AG08396 (cell line): ENCODE data around the gene FGGY.

ENCODE experiments used
- DNase-seq: peaks from one replicate; pipeline ENCODE4 v3.0.0; 2012; ENCODE audit warnings: low spot score, mixed read lengths

FGGY gene

GRCh38 chr1:59683197-59683596, 386.3 kb downstream of the FGGY start:
- no peak for DNase-seq

GRCh38 chr1:59684698-59685097, 387.8 kb downstream of the FGGY start:
- DNase-seq = no peak

- DNase-seq = no peak
Measured at GRCh38 chr1:59685101-59685500, 388.2 kb downstream of the FGGY start.

- DNase-seq = no peak
Measured at GRCh38 chr1:59685666-59686065, 388.8 kb downstream of the FGGY start.

- DNase-seq = no peak
Measured at GRCh38 chr1:59686170-59686569, 389.3 kb downstream of the FGGY start.

- DNase-seq = no peak
Measured at GRCh38 chr1:59686574-59686973, 389.7 kb downstream of the FGGY start.

- DNase-seq = no peak
Measured at GRCh38 chr1:59687081-59687480, 390.2 kb downstream of the FGGY start.

- DNase-seq = no peak
Measured at GRCh38 chr1:59688976-59689375, 392.1 kb downstream of the FGGY start.

- no peak for DNase-seq
Measured at GRCh38 chr1:59689730-59690129, 392.8 kb downstream of the FGGY start.

- DNase-seq = no peak
Measured at GRCh38 chr1:59690171-59690930, 393.5 kb downstream of the FGGY start.

- no peak for DNase-seq
Measured at GRCh38 chr1:59691261-59691660, 394.4 kb downstream of the FGGY start.

- DNase-seq = peak; percentile 76
Measured at GRCh38 chr1:59692591-59692990, 395.7 kb downstream of the FGGY start.

- no peak for DNase-seq
Measured at GRCh38 chr1:59693406-59693805, 396.5 kb downstream of the FGGY start.

GRCh38 chr1:59695252-59695651, 398.4 kb downstream of the FGGY start:
- no peak for DNase-seq

- DNase-seq = no peak
Measured at GRCh38 chr1:59696421-59697115, 399.7 kb downstream of the FGGY start.

- no peak for DNase-seq
Measured at GRCh38 chr1:59697150-59697800, 400.4 kb downstream of the FGGY start.

GRCh38 chr1:59698386-59698785, 401.5 kb downstream of the FGGY start:
- DNase-seq = no peak

GRCh38 chr1:59699227-59699847, 402.4 kb downstream of the FGGY start:
- no peak for DNase-seq

GRCh38 chr1:59701376-59701775, 404.5 kb downstream of the FGGY start:
- DNase-seq = no peak

- DNase-seq = peak; percentile 36
Measured at GRCh38 chr1:59703226-59703917, 406.5 kb downstream of the FGGY start.

- DNase-seq = no peak
Measured at GRCh38 chr1:59703918-59704378, 407.1 kb downstream of the FGGY start.

GRCh38 chr1:59704716-59705115, 407.8 kb downstream of the FGGY start:
- no peak for DNase-seq
